BLaER1 (cell line): ENCODE data around the gene ZNF185.

Experiments
- H3K27ac ChIP-seq: shearing (Covaris generic); formaldehyde crosslinking; 2 replicates; pipeline ENCODE4 v1.8.1; 2022
- H3K27me3 ChIP-seq: shearing (Covaris generic); formaldehyde crosslinking; 2 replicates; pipeline ENCODE4 v1.8.1; 2022
- H3K36me3 ChIP-seq: shearing (Covaris generic); formaldehyde crosslinking; 2 replicates; pipeline ENCODE4 v1.8.1; 2022
- H3K4me1 ChIP-seq: shearing (Covaris generic); formaldehyde crosslinking; 2 replicates; pipeline ENCODE4 v1.8.1; 2022
- H3K4me2 ChIP-seq: shearing (Covaris generic); formaldehyde crosslinking; 2 replicates; pipeline ENCODE4 v1.8.1; 2022
- H3K4me3 ChIP-seq: shearing (Covaris generic); formaldehyde crosslinking; 2 replicates; pipeline ENCODE4 v1.8.1; 2022
- H3K9ac ChIP-seq: shearing (Covaris generic); formaldehyde crosslinking; 2 replicates; pipeline ENCODE4 v1.8.1; 2022
- H3K9me3 ChIP-seq: shearing (Covaris generic); formaldehyde crosslinking; 2 replicates; pipeline ENCODE4 v1.8.1; 2022
- H4K20me1 ChIP-seq: shearing (Covaris generic); formaldehyde crosslinking; 2 replicates; pipeline ENCODE4 v1.8.1; 2022
- Cebpa-rat ChIP-seq: shearing (Covaris generic); IDR thresholded peaks from 2 replicates; pipeline ENCODE4 v1.8.1; 2022

ZNF185 gene

DNA sequence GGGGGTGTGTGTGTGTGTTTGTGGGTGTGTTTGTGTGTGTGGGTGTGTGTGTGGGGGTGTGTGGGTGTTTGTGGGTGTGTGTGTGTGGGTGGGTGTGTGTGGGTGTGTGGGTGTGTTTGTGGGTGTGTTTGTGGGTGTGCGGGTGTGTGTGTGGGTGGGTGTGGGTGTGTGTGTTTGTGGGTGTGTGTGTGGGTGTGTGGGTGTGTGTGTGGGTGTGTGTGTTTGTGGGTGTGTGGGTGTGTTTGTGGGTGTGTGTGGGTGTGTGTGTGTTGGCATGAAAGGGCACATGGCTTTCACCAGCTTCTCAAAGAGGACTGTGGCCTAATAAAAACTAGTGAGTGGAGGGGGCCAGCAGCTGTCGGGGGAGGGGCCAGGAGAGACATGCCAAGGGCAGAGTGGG is 25.3 kb upstream of the ZNF185 start:
- peaks cover 13% of the 10 kb centered on the region for H3K4me1 ChIP-seq
- H3K36me3 ChIP-seq, result peaks cover 39% of the 10 kb centered on the region
- no peak for TF ChIP-seq Cebpa-rat
- no peak overlapping the region for H3K4me2 ChIP-seq
- no peak overlapping the region for H3K9ac ChIP-seq
- H3K4me3 ChIP-seq, result no peak overlapping the region
- peaks cover 87% of the 10 kb centered on the region for H3K27me3 ChIP-seq
- H3K9me3 ChIP-seq, result no peaks in the 10 kb centered on the region; the same call in 1 of the 2 replicates
- H4K20me1 ChIP-seq, result peaks cover 26% of the 10 kb centered on the region; the same call in 1 of the 2 replicates
- H3K27ac ChIP-seq, result no peak overlapping the region

DNA sequence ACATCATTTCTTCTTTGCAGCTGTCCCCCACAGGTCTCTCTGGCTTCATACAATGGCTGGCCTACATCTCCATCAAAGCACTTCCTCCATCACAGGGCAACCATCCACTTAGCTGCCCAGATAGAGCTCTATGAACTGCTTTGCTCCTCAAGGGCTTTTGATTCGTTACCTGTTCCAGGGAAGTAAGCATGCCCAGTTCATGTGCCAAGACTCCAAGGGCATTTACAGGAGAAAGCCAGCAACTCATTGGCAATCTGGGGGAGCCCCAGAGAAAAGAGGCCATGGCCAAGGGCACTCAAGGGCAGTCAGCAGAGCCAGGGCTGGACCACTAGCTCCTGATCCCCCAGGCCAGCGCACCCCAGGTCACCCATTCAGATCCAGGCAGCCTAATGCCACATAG is 24.5 kb upstream of the ZNF185 start:
- H3K9ac ChIP-seq, result no peak overlapping the region
- H3K27me3 ChIP-seq, result peaks cover 88% of the 10 kb centered on the region
- H3K4me3 ChIP-seq, result no peak overlapping the region
- H3K27ac ChIP-seq, result no peak overlapping the region
- no peaks in the 10 kb centered on the region; the same call in 1 of the 2 replicates for H3K9me3 ChIP-seq
- no peak overlapping the region for H3K4me2 ChIP-seq
- H3K4me1 ChIP-seq, result peaks cover 17% of the 10 kb centered on the region
- peaks cover 30% of the 10 kb centered on the region for H3K36me3 ChIP-seq
- H4K20me1 ChIP-seq, result peaks cover 27% of the 10 kb centered on the region; the same call in 1 of the 2 replicates
- no peak for TF ChIP-seq Cebpa-rat

DNA sequence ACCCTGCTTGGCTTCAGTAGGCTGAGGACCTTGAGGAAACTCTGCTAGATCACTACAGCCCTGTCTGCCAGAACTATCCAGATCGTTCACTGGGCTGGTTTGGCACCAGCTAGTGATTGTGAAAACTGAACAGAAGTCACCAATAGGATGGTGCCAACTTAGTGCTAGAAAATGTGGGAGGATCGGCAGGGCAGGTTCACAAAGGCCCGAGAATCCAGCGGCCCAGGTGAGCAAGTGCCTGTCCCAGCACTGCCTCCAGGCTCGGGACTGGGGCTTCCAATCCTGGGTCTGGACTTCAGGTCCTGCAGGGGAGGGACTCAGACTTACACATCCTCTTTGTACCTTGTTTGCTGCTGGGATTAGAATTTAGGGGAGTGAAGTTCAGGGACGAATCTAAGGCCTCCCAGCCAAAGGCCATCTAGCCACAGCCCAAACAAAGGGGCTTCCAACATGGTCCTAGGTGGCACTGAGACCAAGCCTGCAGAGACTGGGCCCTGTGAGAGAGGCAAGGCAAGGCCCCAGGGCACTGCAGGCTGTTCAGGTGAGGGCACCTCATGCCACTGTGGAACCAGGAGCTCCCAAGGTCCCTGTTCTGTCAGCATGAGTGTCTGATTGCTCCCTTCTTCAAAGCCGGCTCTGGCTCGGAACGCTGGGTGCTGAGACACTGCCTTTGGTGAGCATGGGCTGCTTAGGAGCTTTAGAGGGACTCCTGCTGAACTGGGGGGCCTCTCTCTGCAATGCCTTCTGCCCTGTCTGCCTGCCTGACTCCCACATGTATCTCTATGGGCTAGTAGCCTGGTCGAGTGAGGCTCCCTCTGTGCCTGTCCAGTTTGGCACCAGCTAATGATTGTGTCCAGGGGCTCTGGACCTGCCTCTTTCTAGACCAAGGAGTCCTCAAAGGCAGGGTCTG is 20.7 kb upstream of the ZNF185 start:
- TF ChIP-seq Cebpa-rat, result no peak
- H3K9me3 ChIP-seq, result no peaks in the 10 kb centered on the region; the same call in 1 of the 2 replicates
- no peaks in the 10 kb centered on the region for H3K36me3 ChIP-seq
- H3K27ac ChIP-seq, result no peak overlapping the region
- peaks cover 93% of the 10 kb centered on the region for H3K27me3 ChIP-seq
- no peak overlapping the region for H3K9ac ChIP-seq
- H3K4me1 ChIP-seq, result peaks cover 12% of the 10 kb centered on the region
- H3K4me3 ChIP-seq, result no peak overlapping the region
- peaks cover 9% of the 10 kb centered on the region; the same call in 1 of the 2 replicates for H4K20me1 ChIP-seq
- H3K4me2 ChIP-seq, result no peak overlapping the region

DNA sequence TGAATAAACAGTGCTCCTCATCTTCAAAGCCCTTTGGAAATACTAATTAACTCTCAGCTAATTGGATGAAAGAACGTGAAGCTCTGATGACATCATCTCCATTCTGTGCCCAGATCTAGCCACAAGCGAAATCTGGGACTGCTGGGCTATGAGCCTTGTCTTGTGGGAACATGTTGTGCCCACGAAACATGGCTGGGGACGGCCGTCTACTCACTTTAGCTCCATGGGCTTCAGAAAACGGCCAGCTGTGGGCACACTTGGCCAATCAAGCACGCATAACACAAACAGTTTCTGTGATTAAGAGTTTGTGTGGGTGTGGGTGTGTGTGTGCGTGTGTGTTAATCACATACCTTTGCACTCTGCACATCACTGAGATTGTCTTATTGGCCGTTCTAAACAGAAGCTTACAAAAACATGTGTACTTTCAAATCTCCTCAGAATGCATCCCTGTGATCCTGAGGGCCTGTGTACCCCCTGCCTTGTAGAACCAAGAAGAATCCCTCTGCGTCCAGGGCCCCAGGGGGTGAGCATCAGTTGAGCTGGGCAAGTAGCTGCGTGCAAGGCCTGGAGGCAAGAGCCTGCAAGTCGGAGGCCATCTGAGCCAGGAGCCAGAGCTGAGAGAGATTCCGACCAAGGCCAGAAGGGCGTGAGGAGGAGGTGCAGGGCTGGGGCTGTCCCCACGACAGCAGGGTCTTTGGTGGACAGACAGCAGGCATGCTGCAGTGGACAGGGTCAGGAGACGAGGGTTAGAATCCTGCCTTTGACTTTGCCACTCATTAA is 18.7 kb upstream of the ZNF185 start:
- Histone ChIP-seq H3K36me3 (no peaks in the 10 kb centered on the region), H3K4me2 (peak overlapping the region; percentile 19; the same call in 1 of the 2 replicates), H3K4me1 (peaks cover 12% of the 10 kb centered on the region), H3K9ac (no peak overlapping the region), H3K4me3 (no peak overlapping the region), H3K27me3 (peaks cover 100% of the 10 kb centered on the region), H3K9me3 (no peaks in the 10 kb centered on the region; the same call in 1 of the 2 replicates), H3K27ac (no peak overlapping the region), H4K20me1 (peaks cover 11% of the 10 kb centered on the region; the same call in 1 of the 2 replicates)
- no peak for TF ChIP-seq Cebpa-rat

DNA sequence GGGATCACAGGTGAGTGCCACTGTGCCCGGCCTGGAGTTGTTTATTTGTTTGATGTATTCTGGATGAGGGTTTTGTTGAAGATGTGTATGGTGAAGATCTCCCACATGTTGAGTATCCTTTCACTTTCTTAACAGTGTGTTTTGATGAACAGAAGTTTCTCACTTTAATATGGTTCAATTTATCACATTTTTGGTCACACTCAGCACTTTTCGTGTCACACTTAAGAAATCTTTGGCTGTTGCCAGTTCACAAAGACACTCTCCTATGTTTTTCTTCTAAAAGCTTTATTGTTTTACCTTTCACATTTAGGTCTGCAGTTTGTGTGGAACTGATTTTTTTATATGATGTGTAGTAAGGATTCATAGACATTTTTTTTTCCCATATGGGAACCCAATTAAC is 16.6 kb upstream of the ZNF185 start:
- H3K4me2 ChIP-seq, result no peak overlapping the region
- TF ChIP-seq Cebpa-rat, result no peak

DNA sequence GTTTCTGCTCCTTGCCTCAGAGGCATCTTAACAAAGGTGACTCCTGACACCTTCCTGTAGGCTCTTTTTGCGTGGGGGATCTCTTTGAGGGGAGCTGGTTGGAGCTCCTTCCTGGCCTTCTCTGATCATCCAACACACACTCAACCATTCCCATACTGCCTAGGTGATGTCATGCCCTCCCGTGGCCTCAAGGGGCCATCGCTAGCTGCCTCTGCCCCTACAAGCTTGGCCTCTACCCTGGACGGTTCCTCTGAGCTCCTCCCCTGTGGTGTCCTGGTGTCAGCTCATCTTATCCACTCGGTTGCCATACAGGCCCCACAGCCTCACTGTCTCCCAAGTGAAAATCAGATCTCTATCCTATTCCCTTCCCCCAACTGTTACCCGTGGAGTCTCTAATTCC is 13.7 kb upstream of the ZNF185 start:
- H3K27ac ChIP-seq, result no peak overlapping the region
- peaks cover 12% of the 10 kb centered on the region; the same call in 1 of the 2 replicates for H4K20me1 ChIP-seq
- no peak overlapping the region for H3K4me3 ChIP-seq
- no peaks in the 10 kb centered on the region for H3K36me3 ChIP-seq
- peaks cover 100% of the 10 kb centered on the region for H3K27me3 ChIP-seq
- peaks cover under 1% of the 10 kb centered on the region for H3K4me1 ChIP-seq
- no peak overlapping the region for H3K4me2 ChIP-seq
- no peak overlapping the region for H3K9ac ChIP-seq
- TF ChIP-seq Cebpa-rat, result no peak
- H3K9me3 ChIP-seq, result no peaks in the 10 kb centered on the region

More for the DNA sequence above, 16.6 kb upstream of the ZNF185 start:
- Histone ChIP-seq H3K36me3 (no peaks in the 10 kb centered on the region), H3K4me3 (no peak overlapping the region), H4K20me1 (peaks cover 14% of the 10 kb centered on the region; the same call in 1 of the 2 replicates), H3K4me1 (peaks cover 12% of the 10 kb centered on the region), H3K9me3 (no peaks in the 10 kb centered on the region), H3K27ac (no peak overlapping the region), H3K27me3 (peaks cover 100% of the 10 kb centered on the region), H3K9ac (no peak overlapping the region)

DNA sequence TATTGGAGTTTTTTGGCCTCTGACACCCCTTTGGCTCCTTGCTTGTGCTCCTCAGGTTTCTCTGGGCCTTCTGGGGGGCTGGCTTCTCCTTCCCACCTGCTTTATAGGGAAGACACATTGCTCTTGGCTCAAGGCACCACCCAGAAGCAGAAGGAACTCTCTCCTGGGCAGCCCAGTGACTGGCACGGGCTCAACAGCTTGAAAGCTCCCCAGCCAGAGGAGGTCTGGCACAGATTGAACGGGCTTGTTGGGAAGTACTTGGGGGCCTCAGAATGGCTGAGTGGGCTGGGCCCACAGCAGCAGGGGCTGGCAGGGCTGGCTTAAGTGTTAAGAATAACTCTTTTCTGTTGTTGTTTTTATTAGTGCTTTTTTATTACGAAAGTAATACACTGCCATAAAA is 11.2 kb upstream of the ZNF185 start:
- H3K4me3 ChIP-seq, result no peak overlapping the region
- no peak for TF ChIP-seq Cebpa-rat

DNA sequence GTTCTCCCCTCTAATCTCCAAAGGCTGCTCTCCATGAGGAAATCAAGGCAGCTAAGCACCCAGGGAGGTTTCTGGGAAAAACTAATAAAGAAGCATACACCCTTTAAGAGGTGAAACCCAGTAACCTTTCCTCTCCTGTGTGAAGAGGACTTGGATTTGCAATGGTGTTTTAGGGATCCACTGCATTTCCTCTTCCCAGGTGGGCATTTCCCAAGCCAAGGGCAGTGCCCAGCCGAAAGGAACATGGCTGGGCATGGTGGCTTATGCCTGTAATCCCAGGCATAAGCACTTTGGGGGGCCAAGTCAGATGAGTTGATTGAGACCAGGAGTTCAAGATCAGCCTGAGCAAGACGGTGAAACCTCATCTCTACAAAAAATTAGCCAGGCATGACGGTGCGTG is 5.4 kb upstream of the ZNF185 start:
- Histone ChIP-seq H3K4me1 (peaks cover 28% of the 10 kb centered on the region), H3K9me3 (no peaks in the 10 kb centered on the region), H3K27ac (no peak overlapping the region), H3K4me2 (no peak overlapping the region), H4K20me1 (peaks cover 50% of the 10 kb centered on the region; the same call in 1 of the 2 replicates), H3K27me3 (peaks cover 99% of the 10 kb centered on the region), H3K4me3 (no peak overlapping the region), H3K9ac (no peak overlapping the region), H3K36me3 (no peaks in the 10 kb centered on the region)
- no peak for TF ChIP-seq Cebpa-rat

More for the DNA sequence above, 11.2 kb upstream of the ZNF185 start:
- H3K9ac ChIP-seq, result no peak overlapping the region
- H4K20me1 ChIP-seq, result peaks cover 20% of the 10 kb centered on the region; the same call in 1 of the 2 replicates
- no peak overlapping the region for H3K4me2 ChIP-seq
- no peaks in the 10 kb centered on the region for H3K9me3 ChIP-seq
- 0 out of 2 replicates have a peak, but pooled peaks cover 5% of the 10 kb centered on the region for H3K4me1 ChIP-seq
- H3K27ac ChIP-seq, result no peak overlapping the region
- H3K36me3 ChIP-seq, result no peaks in the 10 kb centered on the region
- peaks cover 100% of the 10 kb centered on the region for H3K27me3 ChIP-seq

DNA sequence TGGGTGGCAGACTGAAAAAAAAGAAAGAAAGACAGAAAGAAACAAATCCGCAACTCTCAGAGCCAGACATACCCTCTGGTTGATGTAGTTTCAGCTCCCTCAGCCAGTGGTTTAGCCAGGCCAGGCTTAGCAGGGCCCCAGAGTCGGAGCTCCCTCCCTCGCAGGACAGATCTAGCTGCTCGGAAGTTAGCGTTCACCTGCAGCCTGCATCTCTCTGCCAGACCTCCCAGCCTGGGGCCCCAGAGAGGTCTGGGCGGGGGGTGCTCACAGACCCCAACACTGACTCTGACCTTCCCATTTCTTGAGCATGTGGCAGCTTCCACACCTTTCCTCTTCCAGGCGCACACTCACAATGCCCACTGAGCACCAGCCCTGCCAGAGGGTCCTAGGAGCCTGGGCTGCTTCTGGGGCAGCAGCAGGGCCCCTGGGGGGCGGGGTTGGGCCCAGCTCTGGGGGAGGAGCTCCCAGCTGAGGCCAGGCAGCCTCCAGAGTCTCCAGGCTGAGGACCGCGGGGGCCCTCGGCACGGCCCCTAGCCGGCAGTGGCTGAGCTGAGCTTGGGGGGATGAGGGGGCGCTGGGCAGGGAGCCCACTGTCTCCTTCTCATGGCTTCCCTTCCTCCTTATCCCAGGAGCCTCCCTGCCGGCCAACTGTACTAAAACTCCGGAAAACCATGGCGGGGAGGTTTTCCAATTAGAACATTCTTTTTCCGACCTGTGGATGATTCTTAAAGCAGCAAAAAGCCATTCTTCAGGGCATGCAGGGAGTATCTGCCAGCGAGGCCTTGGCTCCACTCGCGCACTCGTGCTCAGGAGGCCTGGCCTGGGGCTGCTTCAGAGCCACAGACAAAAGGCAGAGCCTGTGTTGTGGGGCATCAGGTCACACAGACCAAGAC is 4.6 kb upstream of the ZNF185 start:
- H3K4me2 ChIP-seq, result no peak overlapping the region
- no peaks in the 10 kb centered on the region for H3K36me3 ChIP-seq
- peaks cover 99% of the 10 kb centered on the region for H3K27me3 ChIP-seq
- no peaks in the 10 kb centered on the region for H3K9me3 ChIP-seq
- TF ChIP-seq Cebpa-rat, result no peak
- no peak overlapping the region for H3K27ac ChIP-seq
- H3K9ac ChIP-seq, result no peak overlapping the region
- H3K4me1 ChIP-seq, result peaks cover 31% of the 10 kb centered on the region
- H4K20me1 ChIP-seq, result peaks cover 50% of the 10 kb centered on the region; the same call in 1 of the 2 replicates
- no peak overlapping the region for H3K4me3 ChIP-seq
